Fibroblast of mammary gland (primary cell): Measurements from ENCODE around the gene ARHGAP1.

Experiments
- DNase-seq: peaks from one replicate; pipeline ENCODE4 v3.0.0-alpha.2; 2010; ENCODE audit warnings: low read depth
- H3K4me3 ChIP-seq: 2 replicates; pipeline ENCODE4 v1.5.1; 2011; ENCODE audit warnings: low read depth, mild to moderate bottlenecking, low read length, moderate library complexity; ENCODE audit not compliant: control insufficient read depth
- TF ChIP-seq, protein P1 (sequence below): conservative IDR thresholded peaks from 2 replicates; pipeline ENCODE4 v1.5.1; 2011; ENCODE audit warnings: low read depth, low read length, inconsistent platforms; ENCODE audit not compliant: control insufficient read depth, insufficient read depth

The ARHGAP1 gene

DNA sequence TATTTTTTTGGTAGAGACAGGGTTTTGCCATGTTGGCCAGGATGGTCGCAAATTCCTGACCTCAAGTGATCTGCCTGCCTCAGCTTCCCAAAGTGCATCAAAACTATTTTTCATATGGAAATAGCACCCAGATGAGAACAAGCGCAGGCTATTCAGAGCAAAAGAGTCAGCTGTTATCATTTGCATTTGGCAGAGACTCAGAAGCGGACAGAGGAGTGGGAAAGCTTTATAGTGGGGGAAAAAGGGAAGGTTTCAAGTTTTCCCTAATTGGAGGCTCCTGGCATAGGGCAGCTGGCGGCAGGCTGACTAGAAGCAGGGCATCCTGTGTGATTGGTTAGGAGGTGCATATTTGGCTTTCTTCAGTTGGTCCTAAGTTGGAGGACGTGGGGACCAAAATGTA is 62.9 kb downstream of the ARHGAP1 start:
- H3K4me3 ChIP-seq = no peak overlapping the region
- TF ChIP-seq, protein P1, sequence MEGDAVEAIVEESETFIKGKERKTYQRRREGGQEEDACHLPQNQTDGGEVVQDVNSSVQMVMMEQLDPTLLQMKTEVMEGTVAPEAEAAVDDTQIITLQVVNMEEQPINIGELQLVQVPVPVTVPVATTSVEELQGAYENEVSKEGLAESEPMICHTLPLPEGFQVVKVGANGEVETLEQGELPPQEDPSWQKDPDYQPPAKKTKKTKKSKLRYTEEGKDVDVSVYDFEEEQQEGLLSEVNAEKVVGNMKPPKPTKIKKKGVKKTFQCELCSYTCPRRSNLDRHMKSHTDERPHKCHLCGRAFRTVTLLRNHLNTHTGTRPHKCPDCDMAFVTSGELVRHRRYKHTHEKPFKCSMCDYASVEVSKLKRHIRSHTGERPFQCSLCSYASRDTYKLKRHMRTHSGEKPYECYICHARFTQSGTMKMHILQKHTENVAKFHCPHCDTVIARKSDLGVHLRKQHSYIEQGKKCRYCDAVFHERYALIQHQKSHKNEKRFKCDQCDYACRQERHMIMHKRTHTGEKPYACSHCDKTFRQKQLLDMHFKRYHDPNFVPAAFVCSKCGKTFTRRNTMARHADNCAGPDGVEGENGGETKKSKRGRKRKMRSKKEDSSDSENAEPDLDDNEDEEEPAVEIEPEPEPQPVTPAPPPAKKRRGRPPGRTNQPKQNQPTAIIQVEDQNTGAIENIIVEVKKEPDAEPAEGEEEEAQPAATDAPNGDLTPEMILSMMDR = no peak

DNA sequence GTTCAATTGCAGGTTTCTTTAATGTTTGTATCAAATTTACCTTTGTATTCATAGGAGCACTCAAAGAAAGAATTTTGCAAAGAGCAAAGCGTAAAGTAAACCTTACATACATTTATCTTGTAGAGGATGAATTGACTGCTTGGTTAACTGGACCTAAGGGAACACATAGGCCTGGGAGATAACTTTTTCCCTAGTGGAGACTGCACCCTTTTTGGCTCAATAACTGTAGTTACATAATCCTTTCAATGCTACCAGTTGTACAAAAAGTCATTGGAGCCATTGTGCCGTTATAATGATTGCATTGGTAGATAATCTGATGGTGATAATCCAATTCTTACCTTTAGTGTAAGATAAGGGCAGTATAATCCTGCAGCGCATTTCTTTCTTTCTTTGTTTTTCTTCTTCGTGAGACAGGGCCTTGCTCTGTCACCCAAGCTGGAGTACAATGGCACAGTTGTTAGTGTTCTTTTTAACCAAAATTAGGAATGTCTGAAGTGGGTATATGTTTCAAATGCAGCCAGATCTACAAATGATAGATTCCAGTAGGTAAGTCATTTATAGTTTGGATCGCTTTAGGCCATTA is 64.8 kb downstream of the ARHGAP1 start:
- TF ChIP-seq, protein P1 = no peak
- no peak for DNase-seq
- H3K4me3 ChIP-seq = no peak overlapping the region

More for the DNA sequence above, 62.9 kb downstream of the ARHGAP1 start:
- no peak for DNase-seq

DNA sequence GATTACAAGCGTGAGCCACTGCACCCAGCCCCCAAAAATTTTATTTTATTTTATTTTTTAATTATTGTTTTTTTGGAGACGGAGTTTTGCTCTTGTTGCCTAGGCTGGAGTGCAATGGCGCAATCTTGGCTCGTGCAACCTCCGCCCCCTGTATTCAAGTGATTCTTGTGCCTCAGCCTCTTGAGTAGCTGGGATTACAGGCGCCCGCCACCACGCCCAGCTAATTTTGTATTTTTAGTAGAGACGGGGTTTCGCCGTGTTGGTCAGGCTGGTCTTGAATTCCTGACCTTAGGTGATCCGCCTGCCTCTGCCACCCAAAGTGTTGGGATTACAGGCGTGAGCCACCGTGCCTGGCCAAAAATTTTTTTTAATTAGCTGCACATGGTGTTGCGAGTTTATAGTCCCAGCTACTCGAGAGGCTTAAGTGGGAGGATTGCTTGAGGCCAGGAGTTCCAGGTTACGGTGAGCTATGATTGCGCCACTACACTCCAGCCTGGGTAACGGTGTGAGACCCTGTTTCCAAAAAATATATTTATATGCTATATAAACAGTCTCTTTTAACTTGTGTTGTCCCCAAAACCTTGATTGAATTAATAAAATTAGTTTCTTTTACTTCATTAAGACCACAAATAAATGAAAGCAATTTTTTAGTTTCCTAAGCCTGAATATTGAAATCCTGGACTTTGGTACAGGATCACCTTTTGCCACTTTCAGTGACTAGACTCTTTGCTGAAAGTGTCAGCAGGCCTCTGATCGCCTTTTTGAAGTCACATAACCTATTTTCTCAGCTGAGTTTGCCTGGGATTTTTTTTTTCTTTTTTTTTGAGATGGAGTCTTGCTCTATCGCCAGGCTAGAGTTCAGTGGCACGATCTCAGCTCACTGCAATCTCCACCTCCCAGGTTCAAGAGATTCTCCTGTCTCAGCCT is 66.9 kb downstream of the ARHGAP1 start:
- DNase-seq = no peak
- H3K4me3 ChIP-seq = no peak overlapping the region
- TF ChIP-seq, protein P1 = no peak

DNA sequence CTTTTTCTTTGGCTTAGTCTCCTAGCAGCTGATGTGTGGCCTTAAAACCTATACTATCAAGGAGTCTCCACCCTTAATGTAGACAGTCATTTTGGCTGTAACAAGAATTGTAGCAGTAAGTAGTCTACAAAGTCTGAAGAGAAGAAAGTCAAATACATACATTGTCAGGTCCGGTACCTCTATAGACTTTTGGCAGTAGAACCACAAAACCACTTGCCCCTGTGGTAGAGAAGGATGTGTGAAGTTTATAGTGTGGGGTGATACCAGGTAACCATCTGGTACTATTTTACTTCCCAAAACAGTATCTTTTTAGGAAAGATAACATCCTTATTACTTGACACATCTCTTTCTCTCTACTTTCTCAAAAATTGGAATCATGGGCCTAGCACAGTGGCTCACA is 67.9 kb downstream of the ARHGAP1 start:
- TF ChIP-seq, protein P1 = no peak
- DNase-seq = no peak
- H3K4me3 ChIP-seq = no peak overlapping the region

DNA sequence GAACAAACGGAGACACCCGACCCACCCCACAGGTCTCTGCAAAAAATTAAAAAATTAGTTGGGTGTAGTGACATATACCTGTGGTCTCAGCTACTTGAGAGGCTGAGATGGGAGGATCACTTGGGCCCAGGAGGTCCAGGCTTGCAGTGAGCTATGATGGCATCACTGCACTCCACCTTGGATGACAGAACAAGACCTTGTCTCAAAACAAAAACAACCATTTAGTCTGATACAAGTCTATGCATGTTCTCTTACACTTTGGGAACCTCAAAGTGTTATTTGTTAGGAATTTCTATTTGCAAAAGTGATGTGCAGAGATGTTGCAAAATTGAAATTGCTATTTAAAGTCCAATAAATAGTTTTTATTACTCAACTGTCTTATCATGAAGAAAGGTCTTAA is 68.7 kb downstream of the ARHGAP1 start:
- no peak for DNase-seq
- no peak overlapping the region for H3K4me3 ChIP-seq
- TF ChIP-seq, protein P1 = no peak

DNA sequence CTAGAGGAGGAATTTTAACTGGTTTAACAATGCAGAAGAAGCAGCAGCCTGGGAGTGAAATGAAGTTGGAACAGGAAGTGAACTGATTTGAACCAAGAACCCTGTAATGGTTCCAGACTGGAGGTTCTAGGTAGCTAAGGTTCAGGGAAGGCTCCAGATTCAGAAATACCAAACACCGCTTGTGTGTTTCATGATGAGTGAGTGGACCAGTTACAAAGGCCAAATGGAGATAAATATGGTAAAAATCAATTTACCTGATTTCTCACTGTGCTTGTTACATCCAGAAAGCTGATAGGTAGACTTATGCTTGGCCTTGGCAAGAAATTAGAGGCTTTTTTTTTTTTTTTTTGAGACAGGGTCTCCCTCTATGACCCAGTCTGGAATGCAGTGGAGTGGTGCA is 70.2 kb downstream of the ARHGAP1 start:
- H3K4me3 ChIP-seq = no peak overlapping the region
- DNase-seq = no peak
- TF ChIP-seq, protein P1 = no peak

DNA sequence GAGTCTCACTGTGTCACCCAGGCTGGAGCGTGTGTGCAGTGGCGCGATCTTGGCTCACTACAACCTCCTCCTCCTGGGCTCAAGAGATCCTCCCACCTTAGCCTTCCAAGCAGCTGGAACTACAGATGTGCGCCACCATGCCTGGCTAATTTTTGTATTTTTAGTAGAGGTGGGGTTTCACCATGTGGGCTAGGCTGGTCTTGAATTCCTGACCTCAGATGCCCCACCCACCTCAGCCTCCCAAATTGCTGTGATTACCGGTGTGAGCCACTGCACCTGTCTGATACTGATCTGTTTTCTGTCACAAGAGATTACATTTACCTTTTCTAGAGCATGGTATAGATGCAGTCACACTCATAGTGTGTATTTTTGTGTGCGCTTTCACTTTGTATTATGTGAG is 71.5 kb downstream of the ARHGAP1 start:
- no peak for DNase-seq
- TF ChIP-seq, protein P1 = no peak
- H3K4me3 ChIP-seq = no peak overlapping the region
